Liver (tissue), 9 donors: ENCODE results near the gene SBF2. TPM values are rescaled to one million over a fixed set of nuclear protein-coding genes. Genes with fewer than 3 reads are reported as not detected.

Source experiments
- DNase-seq: peaks from one replicate; pipeline ENCODE4 v3.0.0-alpha.2; 2017; ENCODE audit warnings: low spot score
- H3K27ac ChIP-seq, 2 donors: one replicate each; pipeline ENCODE4 v1.7.0; 2013; ENCODE audit warnings: inconsistent platforms in 2 of 2, low read length in 2 of 2, control low read depth in 1 of 2, low read depth in 1 of 2, mild to moderate bottlenecking in 1 of 2
- H3K27me3 ChIP-seq, 4 donors: one replicate each; pipeline versions ENCODE4 v1.6.1 to v1.7.0; 2013; ENCODE audit warnings: low read length in 3 of 4, inconsistent platforms in 1 of 4, mild to moderate bottlenecking in 1 of 4, moderate library complexity in 1 of 4; ENCODE audit not compliant: control insufficient read depth in 4 of 4, insufficient read depth in 4 of 4
- H3K36me3 ChIP-seq, 4 donors: one replicate each; pipeline versions ENCODE4 v1.6.1 to v1.7.0; 2013; ENCODE audit warnings: low read length in 3 of 4, mild to moderate bottlenecking in 3 of 4, low read depth in 1 of 4, moderate library complexity in 1 of 4; ENCODE audit not compliant: control insufficient read depth in 4 of 4, insufficient read depth in 3 of 4
- H3K4me1 ChIP-seq, 4 donors: one replicate each; pipeline versions ENCODE4 v1.6.1 to v1.7.0; 2013; ENCODE audit warnings: low read length in 3 of 4, mild to moderate bottlenecking in 3 of 4, moderate library complexity in 1 of 4; ENCODE audit not compliant: control insufficient read depth in 4 of 4, insufficient read depth in 4 of 4
- H3K4me3 ChIP-seq, 3 donors: one replicate each; pipeline versions ENCODE4 v1.6.1 to v1.7.0; 2013; ENCODE audit warnings: low read length in 3 of 3, control low read depth in 1 of 3, low read depth in 1 of 3, mild to moderate bottlenecking in 1 of 3
- H3K9ac ChIP-seq, 2 donors: one replicate each; pipeline ENCODE4 v1.7.0; 2013; ENCODE audit warnings: low read length in 2 of 2, mild to moderate bottlenecking in 2 of 2, moderate library complexity in 2 of 2, control low read depth in 1 of 2, low read depth in 1 of 2
- H3K9me3 ChIP-seq, 4 donors: one replicate each; pipeline versions ENCODE4 v1.6.1 to v1.7.0; 2013; ENCODE audit warnings: low read length in 3 of 4; ENCODE audit not compliant: control insufficient read depth in 4 of 4
- EGR1 ChIP-seq, 2 donors: IDR thresholded peaks; 2 replicates each; pipeline ENCODE4 v1.6.1; 2016 to 2018; ENCODE audit warnings: antibody characterized with exemption in 2 of 2, low read depth in 2 of 2
- FOXA1 ChIP-seq: IDR thresholded peaks from 2 replicates; pipeline ENCODE4 v1.6.1; 2016; ENCODE audit warnings: antibody characterized with exemption
- FOXA2 ChIP-seq: IDR thresholded peaks from 2 replicates; pipeline ENCODE4 v1.6.1; 2016; ENCODE audit warnings: antibody characterized with exemption
- GABPA ChIP-seq, 2 donors: IDR thresholded peaks in 1 of 2; conservative IDR thresholded peaks in 1 of 2; 2 replicates each; pipeline ENCODE4 v1.6.1; 2016; ENCODE audit warnings: antibody characterized with exemption in 2 of 2, mild to moderate bottlenecking in 1 of 2, moderate library complexity in 1 of 2
- HNF4A ChIP-seq, 2 donors: conservative IDR thresholded peaks; 2 replicates each; pipeline ENCODE4 v1.6.1; 2016; ENCODE audit warnings: antibody characterized with exemption in 2 of 2, mild to moderate bottlenecking in 2 of 2
- HNF4G ChIP-seq: IDR thresholded peaks from 2 replicates; pipeline ENCODE4 v1.6.1; 2016; ENCODE audit warnings: antibody characterized with exemption
- JUND ChIP-seq, 2 donors: IDR thresholded peaks; 2 replicates each; pipeline ENCODE4 v1.6.1; 2016; ENCODE audit warnings: antibody characterized with exemption in 2 of 2
- NR2F2 ChIP-seq: IDR thresholded peaks from 2 replicates; pipeline ENCODE4 v1.6.1; 2016; ENCODE audit warnings: antibody characterized with exemption
- RAD21 ChIP-seq, 2 donors: IDR thresholded peaks; 2 replicates each; pipeline ENCODE4 v1.6.1; 2016; ENCODE audit warnings: antibody characterized with exemption in 2 of 2, mild to moderate bottlenecking in 2 of 2
- RXRA ChIP-seq, 2 donors: IDR thresholded peaks; 2 replicates each; pipeline ENCODE4 v1.6.1; 2017 to 2018; ENCODE audit warnings: antibody characterized with exemption in 2 of 2, mild to moderate bottlenecking in 1 of 2
- SP1 ChIP-seq: IDR thresholded peaks from 2 replicates; pipeline ENCODE4 v1.6.1; 2018; ENCODE audit warnings: antibody characterized with exemption, mild to moderate bottlenecking
- TAF1 ChIP-seq: conservative IDR thresholded peaks from 2 replicates; pipeline ENCODE4 v1.6.1; 2016; ENCODE audit warnings: antibody characterized with exemption, mild to moderate bottlenecking
- YY1 ChIP-seq: IDR thresholded peaks from 2 replicates; pipeline ENCODE4 v1.6.1; 2016; ENCODE audit warnings: antibody characterized with exemption, mild to moderate bottlenecking
- WGBS: extraction: QIAGEN DNeasy Blood & Tissue Kit; methylation state at CpG from one replicate; pipeline ENCODE4 v1.1.7; 2013; 5-methylcytosine and 5-hydroxymethylcytosine counted together
- polyA plus RNA-seq, 2 donors: library from polyadenylated mRNA; stranded (reverse) in 1 of 2; unstranded in 1 of 2; fragments of 200-250 nt in 1 of 2; fragments of >200 nt in 1 of 2; fragmentation: Nextera tagmentation in 1 of 2; extraction: Ambion mirVana in 1 of 2; gene quantifications; one replicate each; pipeline versions ENCODE4 v1.2.1 to v1.2.3, GENCODE V29; 2013 to 2015
- total RNA-seq, 2 donors: library from RNA; depleted of rRNA; stranded (reverse); fragments of >200 nt; gene quantifications; one replicate each; pipeline ENCODE4 v1.2.3, GENCODE V29; 2014
- TF ChIP-seq, protein P1 (sequence below): IDR thresholded peaks from 2 replicates; pipeline ENCODE4 v1.6.1; 2016; ENCODE audit warnings: antibody characterized with exemption
- TF ChIP-seq, protein P2 (sequence below): IDR thresholded peaks from 2 replicates; pipeline ENCODE4 v1.6.1; 2016; ENCODE audit warnings: antibody characterized with exemption, mild to moderate bottlenecking
- TF ChIP-seq, protein P3 (sequence below): IDR thresholded peaks from 2 replicates; pipeline ENCODE4 v1.6.1; 2016; ENCODE audit warnings: antibody characterized with exemption
- TF ChIP-seq, protein P4 (sequence below): fragments of 150-350 bp; IDR thresholded peaks from 2 replicates; pipeline ENCODE4 v1.5.1; 2017; ENCODE audit warnings: improper control_type of control experiment, low read depth, low read length; ENCODE audit not compliant: missing input control
- TF ChIP-seq, protein P5 (sequence below): IDR thresholded peaks from 2 replicates; pipeline ENCODE4 v1.6.1; 2016; ENCODE audit warnings: antibody characterized with exemption
- donor health status: healthy.
- donor health status: healthy.
- donor health status: healthy.
- donor health status: healthy.
- donor health status: healthy.

SBF2 gene
- total RNA-seq, result 10 to 100 TPM; 16.7 to 31.3 TPM
- polyA plus RNA-seq, result 10 to 100 TPM in 1 of 2 donors, 1 to 10 TPM in 1; 7.5 to 12.7 TPM

DNA sequence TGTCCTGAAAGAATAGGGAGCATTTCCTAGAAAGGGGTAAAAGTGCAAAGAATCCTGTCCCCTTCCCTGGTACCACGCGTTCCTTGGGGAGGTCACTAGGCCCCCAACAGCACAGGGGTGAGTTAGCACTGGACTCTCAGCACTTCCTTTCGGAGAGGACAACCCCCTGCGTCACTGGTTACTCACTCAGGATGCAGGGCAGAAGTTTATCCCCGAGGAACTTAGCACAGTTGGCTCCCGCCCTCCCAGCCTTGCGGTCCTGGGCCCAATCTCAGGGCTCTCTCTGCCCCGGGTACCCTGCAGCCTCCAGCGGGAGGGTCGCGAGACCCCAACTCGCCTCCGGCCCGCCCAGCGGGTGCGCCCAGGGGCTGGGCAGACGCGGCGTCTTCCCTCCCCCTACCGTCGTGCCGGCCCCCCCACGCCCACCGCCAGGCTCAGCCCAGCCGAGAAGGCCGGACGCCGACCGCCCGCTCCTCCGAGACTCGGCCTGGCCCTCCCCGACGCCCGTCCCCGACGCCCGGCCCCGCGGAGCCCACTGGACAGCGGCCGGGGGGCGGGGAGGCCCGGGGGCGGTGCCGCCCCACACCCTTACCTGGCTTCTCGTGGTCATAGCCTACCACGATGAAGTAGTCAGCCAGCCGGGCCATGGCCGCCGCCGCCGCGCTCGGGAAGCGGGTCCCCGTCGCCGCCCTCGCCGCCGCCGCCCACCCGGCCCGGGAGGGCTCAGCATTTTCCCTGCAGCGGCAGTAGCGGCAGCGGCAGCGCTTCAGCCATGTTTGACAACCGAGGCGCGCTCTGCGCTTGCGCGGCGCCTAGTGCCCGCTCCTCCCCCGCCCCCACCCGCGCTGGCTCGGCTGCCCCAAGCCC, at the start of gene SBF2:
TSS of gene SBF2 (minus strand) at position 797 of the 867 bp plus-strand sequence. CDS start at position 647, 150 bp downstream.
- under 1% methylated on average over 81 of the region's 81 CpGs for WGBS
- peak within 1 kb of the TSS; percentile 87 to 90 for H3K9ac ChIP-seq

More for the DNA sequence above, at the start of gene SBF2:
- H3K36me3 ChIP-seq, result no peaks in the 10 kb centered on the region
- peak within 1 kb of the TSS; percentile 68 to 97 (median 73) for H3K4me3 ChIP-seq
- no peaks in the 10 kb centered on the region for H3K27me3 ChIP-seq
- no peaks in the 10 kb centered on the region for H3K9me3 ChIP-seq
- peak within 1 kb of the TSS; percentile 94 to 97 for H3K27ac ChIP-seq
- TF ChIP-seq RAD21 (IDR thresholded peaks at IDR 0.05), result peak; percentile 4 to 8
- TF ChIP-seq HNF4A (conservative IDR thresholded peaks at IDR 0.05), result peak; percentile 27 to 39
- TF ChIP-seq NR2F2, result peak; percentile 87
- TF ChIP-seq, protein P1, sequence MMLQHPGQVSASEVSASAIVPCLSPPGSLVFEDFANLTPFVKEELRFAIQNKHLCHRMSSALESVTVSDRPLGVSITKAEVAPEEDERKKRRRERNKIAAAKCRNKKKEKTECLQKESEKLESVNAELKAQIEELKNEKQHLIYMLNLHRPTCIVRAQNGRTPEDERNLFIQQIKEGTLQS, result no peak
- TF ChIP-seq, protein P2, sequence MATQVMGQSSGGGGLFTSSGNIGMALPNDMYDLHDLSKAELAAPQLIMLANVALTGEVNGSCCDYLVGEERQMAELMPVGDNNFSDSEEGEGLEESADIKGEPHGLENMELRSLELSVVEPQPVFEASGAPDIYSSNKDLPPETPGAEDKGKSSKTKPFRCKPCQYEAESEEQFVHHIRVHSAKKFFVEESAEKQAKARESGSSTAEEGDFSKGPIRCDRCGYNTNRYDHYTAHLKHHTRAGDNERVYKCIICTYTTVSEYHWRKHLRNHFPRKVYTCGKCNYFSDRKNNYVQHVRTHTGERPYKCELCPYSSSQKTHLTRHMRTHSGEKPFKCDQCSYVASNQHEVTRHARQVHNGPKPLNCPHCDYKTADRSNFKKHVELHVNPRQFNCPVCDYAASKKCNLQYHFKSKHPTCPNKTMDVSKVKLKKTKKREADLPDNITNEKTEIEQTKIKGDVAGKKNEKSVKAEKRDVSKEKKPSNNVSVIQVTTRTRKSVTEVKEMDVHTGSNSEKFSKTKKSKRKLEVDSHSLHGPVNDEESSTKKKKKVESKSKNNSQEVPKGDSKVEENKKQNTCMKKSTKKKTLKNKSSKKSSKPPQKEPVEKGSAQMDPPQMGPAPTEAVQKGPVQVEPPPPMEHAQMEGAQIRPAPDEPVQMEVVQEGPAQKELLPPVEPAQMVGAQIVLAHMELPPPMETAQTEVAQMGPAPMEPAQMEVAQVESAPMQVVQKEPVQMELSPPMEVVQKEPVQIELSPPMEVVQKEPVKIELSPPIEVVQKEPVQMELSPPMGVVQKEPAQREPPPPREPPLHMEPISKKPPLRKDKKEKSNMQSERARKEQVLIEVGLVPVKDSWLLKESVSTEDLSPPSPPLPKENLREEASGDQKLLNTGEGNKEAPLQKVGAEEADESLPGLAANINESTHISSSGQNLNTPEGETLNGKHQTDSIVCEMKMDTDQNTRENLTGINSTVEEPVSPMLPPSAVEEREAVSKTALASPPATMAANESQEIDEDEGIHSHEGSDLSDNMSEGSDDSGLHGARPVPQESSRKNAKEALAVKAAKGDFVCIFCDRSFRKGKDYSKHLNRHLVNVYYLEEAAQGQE, result peak; percentile 63
- no peak for TF ChIP-seq JUND (IDR thresholded peaks at IDR 0.05)
- TF ChIP-seq EGR1 (IDR thresholded peaks at IDR 0.05; ENCODE audit: low read depth in 2 of 2), result no peak
- TF ChIP-seq GABPA (IDR thresholded peaks at IDR 0.05 in 1 of 2, conservative IDR thresholded peaks at IDR 0.05 in 1 of 2), result no peak
- peak; percentile 74 for TF ChIP-seq SP1
- TF ChIP-seq, protein P3, sequence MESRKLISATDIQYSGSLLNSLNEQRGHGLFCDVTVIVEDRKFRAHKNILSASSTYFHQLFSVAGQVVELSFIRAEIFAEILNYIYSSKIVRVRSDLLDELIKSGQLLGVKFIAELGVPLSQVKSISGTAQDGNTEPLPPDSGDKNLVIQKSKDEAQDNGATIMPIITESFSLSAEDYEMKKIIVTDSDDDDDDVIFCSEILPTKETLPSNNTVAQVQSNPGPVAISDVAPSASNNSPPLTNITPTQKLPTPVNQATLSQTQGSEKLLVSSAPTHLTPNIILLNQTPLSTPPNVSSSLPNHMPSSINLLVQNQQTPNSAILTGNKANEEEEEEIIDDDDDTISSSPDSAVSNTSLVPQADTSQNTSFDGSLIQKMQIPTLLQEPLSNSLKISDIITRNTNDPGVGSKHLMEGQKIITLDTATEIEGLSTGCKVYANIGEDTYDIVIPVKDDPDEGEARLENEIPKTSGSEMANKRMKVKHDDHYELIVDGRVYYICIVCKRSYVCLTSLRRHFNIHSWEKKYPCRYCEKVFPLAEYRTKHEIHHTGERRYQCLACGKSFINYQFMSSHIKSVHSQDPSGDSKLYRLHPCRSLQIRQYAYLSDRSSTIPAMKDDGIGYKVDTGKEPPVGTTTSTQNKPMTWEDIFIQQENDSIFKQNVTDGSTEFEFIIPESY, result no peak
- TF ChIP-seq HNF4G, result no peak
- peak; percentile 74 to 80 for TF ChIP-seq RXRA (IDR thresholded peaks at IDR 0.05)
- TF ChIP-seq, protein P4, sequence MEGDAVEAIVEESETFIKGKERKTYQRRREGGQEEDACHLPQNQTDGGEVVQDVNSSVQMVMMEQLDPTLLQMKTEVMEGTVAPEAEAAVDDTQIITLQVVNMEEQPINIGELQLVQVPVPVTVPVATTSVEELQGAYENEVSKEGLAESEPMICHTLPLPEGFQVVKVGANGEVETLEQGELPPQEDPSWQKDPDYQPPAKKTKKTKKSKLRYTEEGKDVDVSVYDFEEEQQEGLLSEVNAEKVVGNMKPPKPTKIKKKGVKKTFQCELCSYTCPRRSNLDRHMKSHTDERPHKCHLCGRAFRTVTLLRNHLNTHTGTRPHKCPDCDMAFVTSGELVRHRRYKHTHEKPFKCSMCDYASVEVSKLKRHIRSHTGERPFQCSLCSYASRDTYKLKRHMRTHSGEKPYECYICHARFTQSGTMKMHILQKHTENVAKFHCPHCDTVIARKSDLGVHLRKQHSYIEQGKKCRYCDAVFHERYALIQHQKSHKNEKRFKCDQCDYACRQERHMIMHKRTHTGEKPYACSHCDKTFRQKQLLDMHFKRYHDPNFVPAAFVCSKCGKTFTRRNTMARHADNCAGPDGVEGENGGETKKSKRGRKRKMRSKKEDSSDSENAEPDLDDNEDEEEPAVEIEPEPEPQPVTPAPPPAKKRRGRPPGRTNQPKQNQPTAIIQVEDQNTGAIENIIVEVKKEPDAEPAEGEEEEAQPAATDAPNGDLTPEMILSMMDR, result no peak
- no peak for TF ChIP-seq FOXA1
- peak; percentile 33 for TF ChIP-seq YY1
- TF ChIP-seq TAF1, result peak; percentile 88
- no peak for TF ChIP-seq FOXA2
- TF ChIP-seq, protein P5, sequence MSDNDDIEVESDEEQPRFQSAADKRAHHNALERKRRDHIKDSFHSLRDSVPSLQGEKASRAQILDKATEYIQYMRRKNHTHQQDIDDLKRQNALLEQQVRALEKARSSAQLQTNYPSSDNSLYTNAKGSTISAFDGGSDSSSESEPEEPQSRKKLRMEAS, result peak; percentile 39
- peaks cover 6 to 28% (median 17%) of the 10 kb centered on the region in 4 donors for H3K4me1 ChIP-seq
- peak; percentile 80 for DNase-seq
